GM12801 (cell line): ENCODE results near the gene CST1.

Source experiments
- TF ChIP-seq, protein P1 (sequence below): IDR thresholded peaks from one replicate; pipeline ENCODE4 v1.5.1; 2011; ENCODE audit warnings: control low read depth; ENCODE audit not compliant: insufficient read length; ENCODE audit errors: extremely low read depth

Gene CST1

DNA sequence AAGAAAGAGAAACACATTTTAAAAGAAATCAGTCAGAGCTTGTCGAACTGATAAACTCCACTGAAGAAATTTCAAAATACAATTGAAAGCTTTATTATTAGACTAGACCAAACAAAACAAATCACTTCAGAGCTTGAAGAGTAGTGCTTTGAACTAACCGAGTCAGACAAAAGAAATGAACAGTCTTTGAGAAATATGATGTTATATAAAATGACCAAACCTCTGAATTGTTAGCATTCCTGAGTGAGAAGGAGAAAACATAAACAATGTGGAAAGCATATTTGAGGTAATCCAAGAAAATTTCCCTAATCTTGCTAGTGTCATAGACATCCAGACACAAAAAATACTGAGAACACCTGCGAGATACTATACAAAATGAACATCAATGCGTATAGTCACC, 48.7 kb downstream of the CST1 start:
- TF ChIP-seq, protein P1, sequence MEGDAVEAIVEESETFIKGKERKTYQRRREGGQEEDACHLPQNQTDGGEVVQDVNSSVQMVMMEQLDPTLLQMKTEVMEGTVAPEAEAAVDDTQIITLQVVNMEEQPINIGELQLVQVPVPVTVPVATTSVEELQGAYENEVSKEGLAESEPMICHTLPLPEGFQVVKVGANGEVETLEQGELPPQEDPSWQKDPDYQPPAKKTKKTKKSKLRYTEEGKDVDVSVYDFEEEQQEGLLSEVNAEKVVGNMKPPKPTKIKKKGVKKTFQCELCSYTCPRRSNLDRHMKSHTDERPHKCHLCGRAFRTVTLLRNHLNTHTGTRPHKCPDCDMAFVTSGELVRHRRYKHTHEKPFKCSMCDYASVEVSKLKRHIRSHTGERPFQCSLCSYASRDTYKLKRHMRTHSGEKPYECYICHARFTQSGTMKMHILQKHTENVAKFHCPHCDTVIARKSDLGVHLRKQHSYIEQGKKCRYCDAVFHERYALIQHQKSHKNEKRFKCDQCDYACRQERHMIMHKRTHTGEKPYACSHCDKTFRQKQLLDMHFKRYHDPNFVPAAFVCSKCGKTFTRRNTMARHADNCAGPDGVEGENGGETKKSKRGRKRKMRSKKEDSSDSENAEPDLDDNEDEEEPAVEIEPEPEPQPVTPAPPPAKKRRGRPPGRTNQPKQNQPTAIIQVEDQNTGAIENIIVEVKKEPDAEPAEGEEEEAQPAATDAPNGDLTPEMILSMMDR, result no peak

DNA sequence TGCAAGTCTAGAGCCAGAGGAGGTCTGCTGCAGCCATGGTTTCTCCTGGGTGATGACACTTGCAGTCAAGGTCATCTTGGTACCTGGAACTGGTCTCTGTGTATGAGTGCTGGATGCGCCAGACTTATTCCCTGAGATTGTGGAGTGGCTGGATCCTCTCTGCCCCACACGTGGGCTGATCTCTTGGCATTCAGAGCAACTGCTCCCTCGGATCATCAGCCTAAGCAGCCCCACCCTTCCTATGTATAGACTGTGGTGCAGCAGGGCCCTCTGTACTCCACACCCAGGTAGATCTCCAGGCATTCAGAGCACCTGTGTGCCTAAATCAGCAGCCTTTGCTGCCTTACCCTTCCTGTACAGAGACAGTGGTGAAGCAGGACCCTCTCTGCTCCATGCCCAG, 49.8 kb downstream of the CST1 start:
- TF ChIP-seq, protein P1, result no peak

DNA sequence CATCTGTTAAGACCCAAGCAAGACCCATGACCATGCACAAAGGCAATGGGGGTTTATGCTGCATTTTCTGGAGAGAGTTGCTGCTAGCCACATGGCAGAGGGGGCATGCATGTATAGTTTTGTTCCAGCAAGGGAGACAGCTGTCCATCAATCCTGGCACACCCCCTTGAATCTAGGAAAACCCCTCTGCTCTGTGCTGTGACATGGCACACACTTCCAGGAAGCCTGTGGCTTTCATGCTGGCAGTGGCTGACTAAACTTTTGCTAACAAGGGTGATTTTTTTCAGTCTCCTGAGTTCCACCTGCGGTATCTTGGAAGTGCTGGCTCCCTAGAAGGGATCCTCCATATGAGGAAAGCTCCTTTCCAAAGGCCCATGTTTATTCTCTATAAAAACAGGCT, 52.8 kb downstream of the CST1 start:
- TF ChIP-seq, protein P1, result no peak
